Osteocyte (in vitro differentiated cells): ENCODE measurements around the gene COLEC12. TPM values are rescaled to one million over a fixed set of nuclear protein-coding genes. Genes with fewer than 3 reads are reported as not detected.

Experiments
- DNase-seq: peaks from one replicate; pipeline ENCODE4 v3.0.0; 2021; ENCODE audit warnings: mixed read lengths; ENCODE audit not compliant: unreplicated experiment; ENCODE audit errors: extremely low spot score
- H3K27ac Mint-ChIP-seq: one replicate; pipeline ENCODE4 v1.8.0; 2021; ENCODE audit warnings: mild to moderate bottlenecking, mixed read lengths; ENCODE audit not compliant: unreplicated experiment
- H3K27me3 Mint-ChIP-seq: one replicate; pipeline ENCODE4 v1.8.0; 2021; ENCODE audit warnings: mixed read lengths; ENCODE audit not compliant: unreplicated experiment
- H3K36me3 Mint-ChIP-seq: one replicate; pipeline ENCODE4 v1.8.0; 2021; ENCODE audit warnings: mixed read lengths; ENCODE audit not compliant: unreplicated experiment
- H3K4me1 Mint-ChIP-seq: one replicate; pipeline ENCODE4 v1.8.0; 2021; ENCODE audit warnings: mixed read lengths; ENCODE audit not compliant: unreplicated experiment
- H3K4me3 Mint-ChIP-seq: one replicate; pipeline ENCODE4 v1.8.0; 2021; ENCODE audit warnings: mild to moderate bottlenecking, moderate library complexity, mixed read lengths; ENCODE audit not compliant: unreplicated experiment
- H3K9me3 Mint-ChIP-seq: one replicate; pipeline ENCODE4 v1.8.0; 2021; ENCODE audit warnings: mixed read lengths; ENCODE audit not compliant: unreplicated experiment
- total RNA-seq: library from RNA; stranded (reverse); gene quantifications from 2 replicates; pipeline ENCODE4 v1.2.1, GENCODE V29; 2021
- TF ChIP-seq, protein P1 (sequence below): fragments of 200-600 bp; sonication (generic); IDR thresholded peaks from 2 replicates; pipeline ENCODE4 v1.5.0; 2021; ENCODE audit warnings: antibody characterized with exemption, mild to moderate bottlenecking, moderate library complexity

The COLEC12 gene
- total RNA-seq, 1 donor from 2014 or later, result 113 TPM

DNA sequence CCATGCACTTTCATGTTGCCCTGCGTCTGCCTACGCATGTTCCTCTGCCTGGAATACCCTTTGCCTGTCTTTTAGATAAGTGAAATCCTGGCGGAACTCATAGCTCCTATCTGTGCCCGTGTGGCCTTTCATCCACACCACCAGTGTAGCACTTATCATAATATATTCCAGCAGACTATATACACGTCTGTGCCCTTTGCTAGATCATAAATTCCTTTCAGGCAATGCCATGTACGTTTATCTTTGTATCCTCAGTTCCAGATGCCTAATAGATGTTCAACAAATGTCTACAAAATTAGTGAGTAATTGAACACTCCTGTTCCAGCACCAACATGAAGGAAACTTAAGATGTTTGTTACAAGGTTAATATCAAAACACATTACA lies 106.9 kb downstream of the COLEC12 start:
- no peaks in the 10 kb centered on the region for H3K9me3 Mint-ChIP-seq
- H3K27me3 Mint-ChIP-seq, result no peaks in the 10 kb centered on the region
- no peak for DNase-seq
- peaks cover 56% of the 10 kb centered on the region for H3K4me1 Mint-ChIP-seq
- H3K27ac Mint-ChIP-seq, result no peak overlapping the region
- TF ChIP-seq, protein P1, sequence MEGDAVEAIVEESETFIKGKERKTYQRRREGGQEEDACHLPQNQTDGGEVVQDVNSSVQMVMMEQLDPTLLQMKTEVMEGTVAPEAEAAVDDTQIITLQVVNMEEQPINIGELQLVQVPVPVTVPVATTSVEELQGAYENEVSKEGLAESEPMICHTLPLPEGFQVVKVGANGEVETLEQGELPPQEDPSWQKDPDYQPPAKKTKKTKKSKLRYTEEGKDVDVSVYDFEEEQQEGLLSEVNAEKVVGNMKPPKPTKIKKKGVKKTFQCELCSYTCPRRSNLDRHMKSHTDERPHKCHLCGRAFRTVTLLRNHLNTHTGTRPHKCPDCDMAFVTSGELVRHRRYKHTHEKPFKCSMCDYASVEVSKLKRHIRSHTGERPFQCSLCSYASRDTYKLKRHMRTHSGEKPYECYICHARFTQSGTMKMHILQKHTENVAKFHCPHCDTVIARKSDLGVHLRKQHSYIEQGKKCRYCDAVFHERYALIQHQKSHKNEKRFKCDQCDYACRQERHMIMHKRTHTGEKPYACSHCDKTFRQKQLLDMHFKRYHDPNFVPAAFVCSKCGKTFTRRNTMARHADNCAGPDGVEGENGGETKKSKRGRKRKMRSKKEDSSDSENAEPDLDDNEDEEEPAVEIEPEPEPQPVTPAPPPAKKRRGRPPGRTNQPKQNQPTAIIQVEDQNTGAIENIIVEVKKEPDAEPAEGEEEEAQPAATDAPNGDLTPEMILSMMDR, result no peak
- peaks cover 6% of the 10 kb centered on the region for H3K36me3 Mint-ChIP-seq
- no peak overlapping the region for H3K4me3 Mint-ChIP-seq

DNA sequence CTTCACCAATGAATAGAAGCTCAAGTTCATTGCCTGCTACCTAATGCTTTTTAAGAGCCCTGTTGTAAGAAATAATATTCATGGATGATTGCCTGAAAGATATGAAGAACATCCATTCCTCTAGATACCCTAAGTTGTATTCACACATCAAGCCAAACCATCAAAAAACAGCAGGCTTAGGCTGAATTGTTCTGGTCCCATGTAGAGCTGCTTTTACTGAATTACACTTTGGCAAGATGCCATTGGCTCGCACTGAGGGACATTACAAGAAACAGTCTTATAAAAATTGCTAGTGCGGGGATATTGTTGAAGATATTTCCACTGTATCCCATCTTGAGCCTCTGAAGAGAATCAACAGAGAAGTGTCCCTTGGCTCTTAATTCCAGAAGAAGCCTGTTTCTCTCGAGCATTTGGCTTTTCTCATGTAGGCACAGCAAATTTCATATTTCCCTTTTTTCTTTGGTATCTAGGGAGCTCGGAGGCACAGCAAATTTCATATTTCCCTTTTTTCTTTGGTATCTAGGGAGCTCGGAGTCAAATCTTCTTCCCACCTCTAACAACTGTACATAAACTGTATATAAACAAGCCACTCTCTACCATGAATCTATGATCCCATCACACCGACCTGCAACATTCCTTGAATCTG lies 107.5 kb downstream of the COLEC12 start:
- peaks cover 4% of the 10 kb centered on the region for H3K36me3 Mint-ChIP-seq
- no peaks in the 10 kb centered on the region for H3K9me3 Mint-ChIP-seq

DNA sequence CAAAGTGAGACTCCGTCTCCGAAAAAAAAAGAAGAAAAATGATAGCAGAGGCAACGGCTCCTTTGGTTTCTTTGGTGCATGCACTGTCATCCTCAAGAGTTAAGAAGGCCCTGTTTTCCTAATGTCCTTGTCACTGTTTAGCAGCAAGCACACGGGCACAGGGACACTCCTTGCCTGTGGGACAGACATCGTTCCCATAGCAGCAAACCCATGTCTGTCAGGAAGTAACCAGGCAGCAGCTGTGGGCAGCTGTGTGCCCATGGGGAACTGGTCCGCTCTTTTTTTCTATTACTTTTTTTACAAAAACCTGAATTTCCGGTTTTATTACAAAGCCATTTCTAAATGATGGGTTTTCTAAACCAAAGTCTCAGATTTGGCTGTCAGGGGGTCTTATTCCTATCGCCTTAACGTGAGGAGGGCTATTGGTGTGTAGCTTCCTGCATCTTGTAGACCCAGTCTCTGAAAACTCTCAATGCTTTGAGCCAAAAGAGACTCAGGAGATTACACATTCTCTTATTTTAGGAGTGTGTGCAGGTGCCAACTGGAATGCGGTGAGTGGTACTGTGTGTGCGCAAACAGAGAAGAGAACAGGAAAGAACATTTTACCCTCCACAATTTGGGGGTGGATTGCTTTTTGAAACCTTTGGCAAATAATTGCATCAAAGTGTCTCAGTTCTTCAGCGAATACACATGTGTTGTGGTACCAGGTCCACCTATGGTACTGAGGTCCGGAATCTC lies 109.6 kb downstream of the COLEC12 start:
- Mint-ChIP-seq H3K27ac (no peak overlapping the region), H3K4me3 (no peak overlapping the region), H3K36me3 (peaks cover 2% of the 10 kb centered on the region), H3K4me1 (peaks cover 31% of the 10 kb centered on the region), H3K27me3 (no peaks in the 10 kb centered on the region), H3K9me3 (no peaks in the 10 kb centered on the region)
- no peak for DNase-seq
- TF ChIP-seq, protein P1, result no peak

More for the DNA sequence above, 107.5 kb downstream of the COLEC12 start:
- Mint-ChIP-seq H3K4me3 (no peak overlapping the region), H3K4me1 (peaks cover 50% of the 10 kb centered on the region), H3K27ac (peak overlapping the region; percentile 5), H3K27me3 (no peaks in the 10 kb centered on the region)
- DNase-seq, result no peak
- TF ChIP-seq, protein P1, result no peak

DNA sequence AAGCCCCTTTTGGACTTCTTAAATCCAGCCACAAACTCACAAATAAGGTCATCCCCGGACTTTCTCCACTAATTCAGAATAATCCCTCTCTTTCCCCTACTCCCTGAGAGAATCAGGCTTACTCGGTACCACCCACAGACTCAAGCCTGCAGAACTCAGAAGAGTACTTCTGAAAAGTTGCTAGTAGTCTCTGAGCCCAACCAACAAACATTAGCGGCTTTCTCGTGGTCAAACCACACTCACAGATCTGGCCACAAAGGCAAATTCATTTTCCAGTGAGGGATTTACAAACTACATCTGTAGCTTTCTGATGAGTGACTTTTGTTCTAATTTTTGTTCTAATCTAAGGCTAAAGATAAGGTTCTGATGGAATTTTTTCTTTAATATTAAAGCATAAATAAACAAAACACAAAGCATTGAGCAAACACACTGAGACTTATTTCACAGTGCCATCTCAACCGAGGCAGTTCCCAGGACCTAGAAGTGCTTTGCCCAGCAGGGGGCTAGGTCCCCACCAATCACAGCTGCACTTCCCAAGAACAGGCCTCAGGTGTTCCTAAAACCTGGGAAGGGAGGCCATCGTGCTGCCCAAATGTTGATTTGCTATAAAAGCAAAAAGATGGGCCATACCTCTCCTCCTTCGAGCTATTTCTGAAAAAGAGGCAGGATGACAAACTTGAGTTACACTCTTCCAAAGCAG lies 110.7 kb downstream of the COLEC12 start:
- no peak for DNase-seq
- Mint-ChIP-seq H3K36me3 (peaks cover 2% of the 10 kb centered on the region), H3K4me3 (no peak overlapping the region), H3K4me1 (peaks cover 26% of the 10 kb centered on the region), H3K9me3 (no peaks in the 10 kb centered on the region), H3K27ac (peak overlapping the region; percentile 3), H3K27me3 (no peaks in the 10 kb centered on the region)
- TF ChIP-seq, protein P1, result no peak

DNA sequence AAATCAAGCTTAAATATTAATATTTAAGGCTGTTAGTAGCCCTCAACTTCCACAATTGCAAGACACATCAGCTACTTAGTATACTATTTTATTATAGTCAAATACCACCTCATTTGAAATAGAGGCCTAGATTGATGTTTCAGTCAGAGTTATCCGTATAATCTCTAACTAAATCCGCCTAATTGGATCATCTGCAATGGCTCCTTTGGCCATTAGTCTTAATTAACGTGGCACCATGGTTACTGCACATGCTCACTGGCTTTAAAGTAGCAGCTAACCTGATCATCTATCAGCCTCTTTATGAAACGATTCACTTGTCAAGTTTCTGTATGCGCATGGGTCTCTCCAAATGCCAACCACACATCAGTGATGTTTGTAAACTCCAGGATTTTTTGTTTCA lies 112.3 kb downstream of the COLEC12 start:
- peaks cover 26% of the 10 kb centered on the region for H3K4me1 Mint-ChIP-seq
- TF ChIP-seq, protein P1, result no peak
- H3K36me3 Mint-ChIP-seq, result no peaks in the 10 kb centered on the region
- no peak for DNase-seq
- H3K27me3 Mint-ChIP-seq, result no peaks in the 10 kb centered on the region
- no peak overlapping the region for H3K27ac Mint-ChIP-seq
- H3K9me3 Mint-ChIP-seq, result no peaks in the 10 kb centered on the region
- H3K4me3 Mint-ChIP-seq, result no peak overlapping the region
